CD14-positive monocyte (primary cell): Measurements from ENCODE around the gene STXBP4. TPM values are rescaled to one million over a fixed set of nuclear protein-coding genes. Genes with fewer than 3 reads are reported as not detected.

ENCODE experiments used
- DNase-seq, 3 donors: peaks; one replicate each; pipeline ENCODE4 v3.0.0-alpha.2; 2011 to 2022
- H2AFZ ChIP-seq: 2 replicates; pipeline ENCODE4 v1.6.0; 2012; ENCODE audit warnings: mild to moderate bottlenecking, low read depth, low read length, inconsistent platforms; ENCODE audit not compliant: insufficient read depth, poor library complexity, severe bottlenecking
- H3K27ac ChIP-seq, 2 donors: 1 replicate in 1 of 2; 2 replicates in 1 of 2; pipeline ENCODE4 v1.5.1; 2012 to 2013; ENCODE audit warnings: low read length in 2 of 2, control low read depth in 1 of 2, inconsistent platforms in 1 of 2, low read depth in 1 of 2, mild to moderate bottlenecking in 1 of 2
- H3K27me3 ChIP-seq, 2 donors: one replicate each; pipeline versions ENCODE4 v1.6.0 to v1.6.1; 2011 to 2013; ENCODE audit warnings: low read length in 2 of 2; ENCODE audit not compliant: control insufficient read depth in 2 of 2, insufficient read depth in 2 of 2
- H3K36me3 ChIP-seq, 2 donors: replicated peaks in 1 of 2; 1 replicate in 1 of 2; 2 replicates in 1 of 2; pipeline versions ENCODE4 v1.5.1 to v1.6.1; 2012 to 2013; ENCODE audit warnings: low read length in 2 of 2, control low read depth in 1 of 2, inconsistent platforms in 1 of 2, mild to moderate bottlenecking in 1 of 2; ENCODE audit not compliant: insufficient read depth in 2 of 2, control insufficient read depth in 1 of 2
- H3K4me1 ChIP-seq, 2 donors: 1 replicate in 1 of 2; 2 replicates in 1 of 2; pipeline versions ENCODE4 v1.5.1 to v1.6.1; 2012 to 2013; ENCODE audit warnings: low read length in 2 of 2, control low read depth in 1 of 2, inconsistent platforms in 1 of 2, mild to moderate bottlenecking in 1 of 2, moderate library complexity in 1 of 2; ENCODE audit not compliant: insufficient read depth in 2 of 2, control insufficient read depth in 1 of 2
- H3K4me2 ChIP-seq: replicated peaks from 2 replicates; pipeline ENCODE3; 2012; ENCODE audit warnings: low read length, moderate library complexity, mild to moderate bottlenecking; ENCODE audit not compliant: poor library complexity, severe bottlenecking; ENCODE audit errors: extremely low read depth
- H3K4me3 ChIP-seq, 3 experiments: fragments of 200-600 bp in 1 of 3; sonication (generic) in 1 of 3; replicated peaks in 1 of 3; 1 replicate in 2 of 3; 2 replicates in 1 of 3; pipeline ENCODE4 v1.5.1; 2011 to 2013; ENCODE audit warnings: low read length in 3 of 3, mild to moderate bottlenecking in 3 of 3, control low read depth in 2 of 3, low read depth in 2 of 3, inconsistent platforms in 1 of 3, moderate library complexity in 1 of 3
- H3K79me2 ChIP-seq: 2 replicates; pipeline ENCODE4 v1.6.0; 2012; ENCODE audit warnings: mild to moderate bottlenecking, control low read depth, inconsistent platforms, low read length, moderate library complexity; ENCODE audit not compliant: insufficient read depth
- H3K9ac ChIP-seq: 2 replicates; pipeline ENCODE4 v1.6.0; 2017; ENCODE audit warnings: low read length, mild to moderate bottlenecking; ENCODE audit not compliant: insufficient read depth, poor library complexity, severe bottlenecking
- H3K9me3 ChIP-seq, 2 donors: replicated peaks in 1 of 2; 1 replicate in 1 of 2; 2 replicates in 1 of 2; pipeline versions ENCODE4 v1.5.1 to v1.6.1; 2012 to 2013; ENCODE audit warnings: low read length in 2 of 2, control low read depth in 1 of 2; ENCODE audit not compliant: control insufficient read depth in 1 of 2, insufficient read depth in 1 of 2
- H4K20me1 ChIP-seq: 2 replicates; pipeline ENCODE4 v1.6.0; 2012; ENCODE audit warnings: mild to moderate bottlenecking, low read length, control low read depth, moderate library complexity; ENCODE audit not compliant: insufficient read depth
- H3K27ac Mint-ChIP-seq, 7 donors: one replicate each; pipeline ENCODE4 v1.8.0; 2020; ENCODE audit warnings: mild to moderate bottlenecking in 7 of 7, mixed read lengths in 7 of 7, moderate library complexity in 6 of 7, inconsistent platforms in 2 of 7
- H3K27me3 Mint-ChIP-seq, 3 donors: one replicate each; pipeline ENCODE4 v1.8.0; 2021 to 2022; ENCODE audit warnings: low read depth in 3 of 3, mild to moderate bottlenecking in 3 of 3, mixed read lengths in 3 of 3, moderate library complexity in 3 of 3, inconsistent platforms in 1 of 3
- H3K36me3 Mint-ChIP-seq, 2 donors: one replicate each; pipeline ENCODE4 v1.8.0; 2020; ENCODE audit warnings: mixed read lengths in 2 of 2, inconsistent platforms in 1 of 2, mild to moderate bottlenecking in 1 of 2
- H3K4me1 Mint-ChIP-seq: one replicate; pipeline ENCODE4 v1.8.0; 2020; ENCODE audit warnings: mild to moderate bottlenecking, mixed read lengths
- H3K4me3 Mint-ChIP-seq, 2 donors: one replicate each; pipeline ENCODE4 v1.8.0; 2020; ENCODE audit warnings: mild to moderate bottlenecking in 2 of 2, mixed read lengths in 2 of 2, moderate library complexity in 1 of 2
- H3K9me3 Mint-ChIP-seq, 7 donors: one replicate each; pipeline ENCODE4 v1.8.0; 2020 to 2022; ENCODE audit warnings: mixed read lengths in 7 of 7, mild to moderate bottlenecking in 6 of 7, moderate library complexity in 6 of 7, inconsistent platforms in 2 of 7
- WGBS: methylation state at CpG from one replicate; pipeline ENCODE4 v1.1.5; 2013; ENCODE audit warnings: missing lambda C conversion rate; ENCODE audit not compliant: insufficient coverage; 5-methylcytosine and 5-hydroxymethylcytosine counted together
- intact Hi-C, 2 donors: fragments of 100-400 bp; cut with micrococcal nuclease; formaldehyde crosslinking; loops; one replicate each; pipeline versions ENCODE4 v1.15.0 to v1.15.1; 2023
- polyA plus RNA-seq, 3 donors: library from polyadenylated mRNA; depleted of rRNA in 1 of 3; unstranded in 2 of 3; stranded (reverse) in 1 of 3; fragments of 300-500 nt in 2 of 3; fragments of >200 nt in 1 of 3; fragmentation: Illumina TruSeq in 2 of 3; gene quantifications; 1 replicate in 2 of 3; 2 replicates in 1 of 3; pipeline ENCODE4 v1.2.3, GENCODE V29; 2012 to 2021
- TF ChIP-seq, protein P1 (sequence below): fragments of 200-600 bp; IDR thresholded peaks from one replicate; pipeline ENCODE4 v1.8.0; 2022; ENCODE audit warnings: antibody characterized with exemption, mild to moderate bottlenecking

The STXBP4 gene
- polyA plus RNA-seq, 3 donors: 0.27 to 1.8 (median 0.44) TPM

DNA sequence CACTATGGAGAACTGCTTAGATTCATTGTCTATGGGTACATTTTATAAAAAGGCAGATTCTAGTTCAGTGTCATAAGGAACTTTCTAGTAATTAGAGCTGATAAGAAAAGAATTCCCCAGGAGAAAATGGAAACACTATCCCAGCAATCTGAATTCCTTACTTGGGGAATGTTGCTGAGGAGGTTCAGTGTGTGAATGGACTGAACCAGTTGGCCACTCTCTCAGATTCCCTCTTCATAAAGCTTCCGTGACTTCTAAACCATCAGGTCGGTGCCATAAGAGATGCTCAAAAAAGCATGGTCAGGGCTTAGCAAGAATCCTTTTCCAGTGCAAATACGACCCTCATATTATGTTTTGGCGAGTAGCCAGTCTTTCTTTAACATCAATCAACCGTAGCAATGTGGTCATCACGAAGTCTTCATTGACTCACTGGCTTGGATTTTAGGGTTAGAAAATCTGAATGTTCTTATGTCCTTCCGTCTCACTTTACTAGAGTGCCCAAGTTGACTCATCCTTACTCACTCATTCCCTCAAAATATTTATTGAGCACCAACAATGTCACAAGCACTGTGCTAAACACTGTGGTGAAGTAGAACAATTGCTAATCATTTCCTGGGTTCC lies 193.5 kb downstream of the STXBP4 start:
- no peak overlapping the region for H3K4me2 ChIP-seq
- Mint-ChIP-seq H3K4me3 (no peak overlapping the region), H3K27ac (no peak overlapping the region), H3K4me1 (no peaks in the 10 kb centered on the region), H3K9me3 (no peaks in the 10 kb centered on the region), H3K27me3 (no peaks in the 10 kb centered on the region), H3K36me3 (peaks cover 0 to 1% of the 10 kb centered on the region in 2 donors)
- H4K20me1 ChIP-seq: no peaks in the 10 kb centered on the region
- WGBS: 93% methylated on average over 3 of the region's 7 CpGs
- H3K9me3 ChIP-seq: no peaks in the 10 kb centered on the region
- intact Hi-C loops: no loop called here
- no peak overlapping the region for H2AFZ ChIP-seq
- TF ChIP-seq, protein P1, sequence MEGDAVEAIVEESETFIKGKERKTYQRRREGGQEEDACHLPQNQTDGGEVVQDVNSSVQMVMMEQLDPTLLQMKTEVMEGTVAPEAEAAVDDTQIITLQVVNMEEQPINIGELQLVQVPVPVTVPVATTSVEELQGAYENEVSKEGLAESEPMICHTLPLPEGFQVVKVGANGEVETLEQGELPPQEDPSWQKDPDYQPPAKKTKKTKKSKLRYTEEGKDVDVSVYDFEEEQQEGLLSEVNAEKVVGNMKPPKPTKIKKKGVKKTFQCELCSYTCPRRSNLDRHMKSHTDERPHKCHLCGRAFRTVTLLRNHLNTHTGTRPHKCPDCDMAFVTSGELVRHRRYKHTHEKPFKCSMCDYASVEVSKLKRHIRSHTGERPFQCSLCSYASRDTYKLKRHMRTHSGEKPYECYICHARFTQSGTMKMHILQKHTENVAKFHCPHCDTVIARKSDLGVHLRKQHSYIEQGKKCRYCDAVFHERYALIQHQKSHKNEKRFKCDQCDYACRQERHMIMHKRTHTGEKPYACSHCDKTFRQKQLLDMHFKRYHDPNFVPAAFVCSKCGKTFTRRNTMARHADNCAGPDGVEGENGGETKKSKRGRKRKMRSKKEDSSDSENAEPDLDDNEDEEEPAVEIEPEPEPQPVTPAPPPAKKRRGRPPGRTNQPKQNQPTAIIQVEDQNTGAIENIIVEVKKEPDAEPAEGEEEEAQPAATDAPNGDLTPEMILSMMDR: no peak
- H3K4me3 ChIP-seq: no peak overlapping the region
- H3K79me2 ChIP-seq: no peaks in the 10 kb centered on the region
- no peaks in the 10 kb centered on the region for H3K27me3 ChIP-seq
- DNase-seq: no peak
- no peaks in the 10 kb centered on the region for H3K36me3 ChIP-seq
- H3K4me1 ChIP-seq: no peaks in the 10 kb centered on the region
- no peak overlapping the region for H3K27ac ChIP-seq
- no peak overlapping the region for H3K9ac ChIP-seq

DNA sequence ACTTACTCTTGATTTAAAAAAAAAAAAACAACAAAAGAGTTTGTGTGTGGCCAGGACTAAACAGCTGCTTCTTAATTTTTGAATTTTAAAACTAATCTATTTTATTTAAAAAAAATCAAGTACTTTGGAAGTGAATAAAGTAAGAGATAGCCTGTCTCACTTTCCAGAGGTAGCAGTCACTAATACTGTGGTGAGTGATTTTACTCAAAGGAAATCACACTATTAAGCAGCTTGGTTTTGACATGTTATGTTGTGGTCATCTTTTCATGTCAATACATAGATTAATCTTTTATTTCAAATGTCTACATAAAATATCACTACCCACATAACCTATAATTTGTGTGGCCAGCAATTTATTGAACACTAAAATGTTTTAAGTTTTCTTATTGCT lies 194.0 kb downstream of the STXBP4 start:
- no peaks in the 10 kb centered on the region for H3K27me3 Mint-ChIP-seq
- Histone ChIP-seq H3K4me2 (no peak overlapping the region), H3K79me2 (no peaks in the 10 kb centered on the region), H3K27me3 (no peaks in the 10 kb centered on the region), H3K9me3 (no peaks in the 10 kb centered on the region), H2AFZ (no peak overlapping the region), H3K36me3 (no peaks in the 10 kb centered on the region), H3K27ac (no peak overlapping the region), H4K20me1 (no peaks in the 10 kb centered on the region), H3K4me3 (no peak overlapping the region), H3K4me1 (no peaks in the 10 kb centered on the region), H3K9ac (no peak overlapping the region)
- no peak overlapping the region for H3K4me3 Mint-ChIP-seq
- H3K4me1 Mint-ChIP-seq: no peaks in the 10 kb centered on the region
- no peak for DNase-seq
- peaks cover 0 to 1% of the 10 kb centered on the region in 2 donors for H3K36me3 Mint-ChIP-seq
- H3K9me3 Mint-ChIP-seq: no peaks in the 10 kb centered on the region
- intact Hi-C loops: no loop called here
- TF ChIP-seq, protein P1: no peak
- H3K27ac Mint-ChIP-seq: no peak overlapping the region
